Activated T-cell treated with anti-CD3 and anti-CD28 coated beads, Interleukin-2, amount 50 U/mL, for 4 hours (primary cell): Measurements from ENCODE around the gene TRPT1. TPM values are rescaled to one million over a fixed set of nuclear protein-coding genes. Genes with fewer than 3 reads are reported as not detected.

Experiments
- ATAC-seq, 2 donors: fragments of 200-7000 bp; cut with Tn5 transposase; one replicate each; pipeline ENCODE4 v1.10.0; 2021
- DNase-seq: peaks from one replicate; pipeline ENCODE4 v3.0.0-alpha.2; 2020
- H3K27me3 Mint-ChIP-seq: one replicate; pipeline ENCODE4 v1.8.0; 2021; ENCODE audit warnings: low read depth, mixed read lengths
- H3K36me3 Mint-ChIP-seq: one replicate; pipeline ENCODE4 v1.8.0; 2022; ENCODE audit warnings: mixed read lengths; ENCODE audit not compliant: insufficient read depth
- H3K4me1 Mint-ChIP-seq: one replicate; pipeline ENCODE4 v1.8.0; 2021; ENCODE audit warnings: low read depth, mixed read lengths
- H3K4me3 Mint-ChIP-seq: one replicate; pipeline ENCODE4 v1.8.0; 2021; ENCODE audit warnings: mild to moderate bottlenecking, moderate library complexity, mixed read lengths
- H3K9me3 Mint-ChIP-seq: one replicate; pipeline ENCODE4 v1.8.0; 2021; ENCODE audit warnings: mixed read lengths
- total RNA-seq, 3 donors: library from RNA; stranded (reverse); gene quantifications; one replicate each; pipeline ENCODE4 v1.2.1, GENCODE V29; 2021

The TRPT1 gene
- total RNA-seq, 3 donors from 2014 or later = 24.3 to 31.0 (median 28.6) TPM

- Mint-ChIP-seq H3K4me3 (peak overlapping the region; percentile 96), H3K9me3 (no peaks in the 10 kb centered on the region), H3K4me1 (peaks cover 28% of the 10 kb centered on the region), H3K36me3 (no peaks in the 10 kb centered on the region), H3K27me3 (no peaks in the 10 kb centered on the region)
- no peak for DNase-seq
- ATAC-seq = no peak
These were observed 42.1 kb downstream of the TRPT1 start for GRCh38 chr11:64183890-64184289.

GRCh38 chr11:64181506-64182411, 44.2 kb downstream of the TRPT1 start:
- ATAC-seq (no peak), DNase-seq (peak; percentile 27)
- no peaks in the 10 kb centered on the region for H3K36me3 Mint-ChIP-seq
- H3K4me3 Mint-ChIP-seq = no peak overlapping the region
- H3K27me3 Mint-ChIP-seq = no peaks in the 10 kb centered on the region
- H3K4me1 Mint-ChIP-seq = peaks cover 31% of the 10 kb centered on the region
- no peaks in the 10 kb centered on the region for H3K9me3 Mint-ChIP-seq

GRCh38 chr11:64180891-64181290, 45.1 kb downstream of the TRPT1 start:
- peaks cover 33% of the 10 kb centered on the region for H3K4me1 Mint-ChIP-seq
- DNase-seq (no peak), ATAC-seq (no peak)
- no peaks in the 10 kb centered on the region for H3K9me3 Mint-ChIP-seq
- no peaks in the 10 kb centered on the region for H3K27me3 Mint-ChIP-seq
- H3K4me3 Mint-ChIP-seq = no peak overlapping the region
- H3K36me3 Mint-ChIP-seq = no peaks in the 10 kb centered on the region

- Mint-ChIP-seq H3K4me1 (peaks cover 30% of the 10 kb centered on the region), H3K4me3 (no peak overlapping the region), H3K36me3 (no peaks in the 10 kb centered on the region), H3K9me3 (peaks cover 2% of the 10 kb centered on the region), H3K27me3 (no peaks in the 10 kb centered on the region)
- no peak for ATAC-seq
- DNase-seq = no peak
These were observed 46.9 kb downstream of the TRPT1 start for GRCh38 chr11:64178951-64179639.

GRCh38 chr11:64178203-64178602, 47.8 kb downstream of the TRPT1 start:
- Mint-ChIP-seq H3K27me3 (no peaks in the 10 kb centered on the region), H3K4me1 (peaks cover 24% of the 10 kb centered on the region), H3K9me3 (peaks cover 4% of the 10 kb centered on the region), H3K4me3 (no peak overlapping the region), H3K36me3 (no peaks in the 10 kb centered on the region)
- no peak for DNase-seq
- peak; percentile 39 to 49 for ATAC-seq

GRCh38 chr11:64176751-64177150, 49.2 kb downstream of the TRPT1 start:
- Mint-ChIP-seq H3K36me3 (no peaks in the 10 kb centered on the region), H3K4me1 (peaks cover 17% of the 10 kb centered on the region), H3K27me3 (no peaks in the 10 kb centered on the region), H3K9me3 (peaks cover 4% of the 10 kb centered on the region), H3K4me3 (no peak overlapping the region)
- no peak for ATAC-seq
- DNase-seq = no peak

Other genes starting within 250 kb of the TRPT1 start
- 100 to 1,000 TPM in 2 of 3 donors, 10 to 100 TPM in 1; 98.0 to 103 (median 101) TPM for gene OTUB1, start 239.7 kb downstream of the TRPT1 start, total RNA-seq
- not detected for gene FLRT1, start 190.3 kb downstream of the TRPT1 start, total RNA-seq
- gene MACROD1, start 60.1 kb downstream of the TRPT1 start, total RNA-seq = 10 to 100 TPM; 16.5 to 17.8 (median 17.1) TPM
- gene STIP1, start 40.0 kb downstream of the TRPT1 start, total RNA-seq = 100 to 1,000 TPM; 439 to 477 (median 457) TPM
- gene FERMT3, start 19.5 kb downstream of the TRPT1 start, total RNA-seq = 100 to 1,000 TPM; 368 to 444 (median 399) TPM
- gene NUDT22, start 88 bp upstream of the TRPT1 start, total RNA-seq = 10 to 100 TPM; 82.4 to 88.3 (median 86.1) TPM
- 10 to 100 TPM; 15.0 to 16.6 (median 16.1) TPM for gene DNAJC4, start 4.4 kb upstream of the TRPT1 start, total RNA-seq
- 10 to 100 TPM; 41.5 to 75.6 (median 53.2) TPM for gene VEGFB, start 8.4 kb upstream of the TRPT1 start, total RNA-seq
- 10 to 100 TPM; 43.3 to 48.9 (median 44.4) TPM for gene FKBP2, start 14.9 kb upstream of the TRPT1 start, total RNA-seq
- gene PPP1R14B, start 20.8 kb upstream of the TRPT1 start, total RNA-seq = 100 to 1,000 TPM; 417 to 505 (median 438) TPM
- gene PLCB3, start 25.3 kb upstream of the TRPT1 start, total RNA-seq = 1 to 10 TPM; 6.2 to 8.2 (median 6.4) TPM
- 10 to 100 TPM; 27.6 to 38.8 (median 36.6) TPM for gene BAD, start 58.5 kb upstream of the TRPT1 start, total RNA-seq
- 10 to 100 TPM; 43.1 to 46.2 (median 43.9) TPM for gene GPR137, start 59.7 kb upstream of the TRPT1 start, total RNA-seq
- not detected for gene KCNK4, start 65.1 kb upstream of the TRPT1 start, total RNA-seq
- gene CATSPERZ, start 74.2 kb upstream of the TRPT1 start, total RNA-seq = not detected
- 10 to 100 TPM; 81.5 to 93.4 (median 89.3) TPM for gene ESRRA, start 79.3 kb upstream of the TRPT1 start, total RNA-seq
- 100 to 1,000 TPM; 432 to 461 (median 438) TPM for gene TRMT112, start 91.4 kb upstream of the TRPT1 start, total RNA-seq
- gene PRDX5, start 91.9 kb upstream of the TRPT1 start, total RNA-seq = 10 to 100 TPM; 78.3 to 96.8 (median 81.0) TPM
- 10 to 100 TPM; 87.4 to 97.9 (median 96.2) TPM for gene CCDC88B, start 114.0 kb upstream of the TRPT1 start, total RNA-seq
- gene RPS6KA4, start 133.0 kb upstream of the TRPT1 start, total RNA-seq = 10 to 100 TPM; 43.3 to 49.9 (median 48.1) TPM